Measurements from ENCODE around the gene RBL1.
"Not testable (repeated sequence)": the region's sequence is repeated elsewhere in the genome, so short reads cannot be mapped to it uniquely, and the experiment has no call there.

The RBL1 gene

GRCh38 chr20:36994221-36994620, 101.6 kb downstream of the RBL1 start:
- not testable (repeated sequence) for DNase-seq

- no peak for DNase-seq
These were observed 102.9 kb downstream of the RBL1 start for GRCh38 chr20:36992802-36993334.

GRCh38 chr20:36991703-36992102, 104.1 kb downstream of the RBL1 start:
- DNase-seq = no peak

GRCh38 chr20:36989797-36990196, 106.0 kb downstream of the RBL1 start:
- DNase-seq = no peak

GRCh38 chr20:36988494-36988966, 107.3 kb downstream of the RBL1 start:
- no peak for DNase-seq

- no peak for DNase-seq
These were observed 111.5 kb downstream of the RBL1 start for GRCh38 chr20:36984257-36984638.

GRCh38 chr20:36975099-36975818, 120.5 kb downstream of the RBL1 start:
- DNase-seq = no peak

- no peak for DNase-seq
These were observed 121.1 kb downstream of the RBL1 start for GRCh38 chr20:36974660-36975059.

GRCh38 chr20:36971103-36971502, 124.7 kb downstream of the RBL1 start:
- no peak for DNase-seq

- DNase-seq = no peak
These were observed 126.2 kb downstream of the RBL1 start for GRCh38 chr20:36969478-36970186.

- DNase-seq = no peak
These were observed 126.7 kb downstream of the RBL1 start for GRCh38 chr20:36969051-36969450.

GRCh38 chr20:36967636-36968035, 128.2 kb downstream of the RBL1 start:
- DNase-seq = no peak

- DNase-seq = not testable (repeated sequence)
These were observed 128.8 kb downstream of the RBL1 start for GRCh38 chr20:36966965-36967364.

GRCh38 chr20:36962354-36962941, 133.3 kb downstream of the RBL1 start:
- DNase-seq = not testable (repeated sequence)

- no peak for DNase-seq
These were observed 136.6 kb downstream of the RBL1 start for GRCh38 chr20:36959242-36959641.

GRCh38 chr20:36957875-36958667, 137.7 kb downstream of the RBL1 start:
- no peak for DNase-seq

- no peak for DNase-seq
These were observed 139.1 kb downstream of the RBL1 start for GRCh38 chr20:36956674-36957073.

GRCh38 chr20:36956016-36956415, 139.8 kb downstream of the RBL1 start:
- no peak for DNase-seq

- DNase-seq = no peak
These were observed 143.6 kb downstream of the RBL1 start for GRCh38 chr20:36951979-36952738.

GRCh38 chr20:36951198-36951978, 144.4 kb downstream of the RBL1 start, which contains the start of gene SAMHD1:
TSS of gene SAMHD1 (minus strand) at chr20:36951708. CDS start at chr20:36951643, 65 bp downstream.
- DNase-seq = peak; percentile 96
